OCI-LY1 (cell line): ENCODE measurements around the gene TRAPPC12.
"Not testable (repeated sequence)": the region's sequence is repeated elsewhere in the genome, so short reads cannot be mapped to it uniquely, and the experiment has no call there.

Experiments used
- H2AFZ ChIP-seq: fragments of 200-600 bp; sonication (generic), shearing (Covaris generic); 2 replicates; pipeline ENCODE4 v1.6.0; 2014; ENCODE audit warnings: antibody characterized with exemption, mild to moderate bottlenecking, low read length
- H3F3A ChIP-seq: fragments of 200-600 bp; sonication (generic), shearing (Covaris generic); 2 replicates; pipeline ENCODE4 v1.6.0; 2014; ENCODE audit warnings: mild to moderate bottlenecking, antibody characterized with exemption, low read length, moderate library complexity; ENCODE audit not compliant: insufficient read depth
- H3K27ac ChIP-seq: fragments of 200-600 bp; sonication (generic); 2 replicates; pipeline ENCODE4 v1.5.1; 2014; ENCODE audit warnings: low read length, mixed run types, mild to moderate bottlenecking, low read depth; ENCODE audit not compliant: poor library complexity, severe bottlenecking
- H3K27me3 ChIP-seq: fragments of 200-600 bp; sonication (generic); 2 replicates; pipeline ENCODE4 v1.6.0; 2014; ENCODE audit warnings: antibody characterized with exemption, mild to moderate bottlenecking, low read length, moderate library complexity; ENCODE audit not compliant: insufficient read depth
- H3K36me3 ChIP-seq: fragments of 200-600 bp; sonication (generic); 2 replicates; pipeline ENCODE4 v1.6.1; 2014; ENCODE audit warnings: mild to moderate bottlenecking, antibody characterized with exemption, low read length, moderate library complexity, mixed read lengths; ENCODE audit not compliant: insufficient read depth
- H3K4me1 ChIP-seq: fragments of 200-600 bp; sonication (generic); 2 replicates; pipeline ENCODE4 v1.5.1; 2014; ENCODE audit warnings: mild to moderate bottlenecking, low read length, moderate library complexity; ENCODE audit not compliant: insufficient read depth, severe bottlenecking
- H3K4me2 ChIP-seq: fragments of 200-600 bp; sonication (generic), shearing (Covaris generic); 2 replicates; pipeline ENCODE4 v1.6.1; 2014; ENCODE audit warnings: low read length
- H3K4me3 ChIP-seq: fragments of 200-600 bp; sonication (generic); 2 replicates; pipeline ENCODE4 v1.5.1; 2014; ENCODE audit warnings: low read length, low read depth, mild to moderate bottlenecking, mixed read lengths; ENCODE audit not compliant: poor library complexity, severe bottlenecking
- H3K79me2 ChIP-seq: fragments of 200-600 bp; shearing (Covaris generic); 2 replicates; pipeline ENCODE4 v1.6.1; 2016; ENCODE audit warnings: mixed run types, low read length, mixed read lengths; ENCODE audit not compliant: insufficient read depth
- H3K9ac ChIP-seq: fragments of 200-600 bp; sonication (generic), shearing (Covaris generic); 2 replicates; pipeline ENCODE4 v1.6.1; 2014; ENCODE audit warnings: mild to moderate bottlenecking, low read length, mixed read lengths
- H3K9me2 ChIP-seq: fragments of 200-600 bp; sonication (generic), shearing (Covaris generic); 2 replicates; pipeline ENCODE4 v1.6.1; 2014; ENCODE audit warnings: low read depth, mild to moderate bottlenecking, low read length, mixed read lengths
- H3K9me3 ChIP-seq: fragments of 200-600 bp; shearing (Covaris generic); 2 replicates; pipeline ENCODE4 v1.6.1; 2014; ENCODE audit warnings: low read length, mixed read lengths
- H4K20me1 ChIP-seq: fragments of 200-600 bp; sonication (generic), shearing (Covaris generic); 2 replicates; pipeline ENCODE4 v1.6.0; 2016; ENCODE audit warnings: mild to moderate bottlenecking, low read length; ENCODE audit not compliant: insufficient read depth
- CTCF ChIP-seq: fragments of 200-600 bp; sonication (generic), shearing (Covaris generic); IDR thresholded peaks from 2 replicates; pipeline ENCODE4 v1.5.1; 2017; ENCODE audit warnings: mild to moderate bottlenecking, antibody characterized with exemption, low read length, moderate library complexity, mixed read lengths
- EZH2 ChIP-seq: fragments of 200-600 bp; sonication (generic), shearing (Covaris generic); IDR thresholded peaks from 2 replicates; pipeline ENCODE4 v1.8.0; 2017; ENCODE audit warnings: borderline replicate concordance, mixed run types, mild to moderate bottlenecking, antibody characterized with exemption, low read length, moderate library complexity, mixed read lengths

The TRAPPC12 gene

GRCh38 chr2:3492951-3493614 is 113.6 kb downstream of the TRAPPC12 start:
- Histone ChIP-seq H3K4me3 (no peak overlapping the region), H3F3A (no peaks in the 10 kb centered on the region), H3K36me3 (peaks cover 29% of the 10 kb centered on the region), H3K9ac (no peak overlapping the region), H3K4me1 (peaks cover 37% of the 10 kb centered on the region), H4K20me1 (no peaks in the 10 kb centered on the region), H3K9me3 (no peaks in the 10 kb centered on the region), H2AFZ (no peak overlapping the region), H3K27me3 (no peaks in the 10 kb centered on the region), H3K79me2 (no peaks in the 10 kb centered on the region), H3K27ac (no peak overlapping the region), H3K9me2 (no peaks in the 10 kb centered on the region), H3K4me2 (no peak overlapping the region)
- TF ChIP-seq EZH2 (no peak), CTCF (no peak)

DNA sequence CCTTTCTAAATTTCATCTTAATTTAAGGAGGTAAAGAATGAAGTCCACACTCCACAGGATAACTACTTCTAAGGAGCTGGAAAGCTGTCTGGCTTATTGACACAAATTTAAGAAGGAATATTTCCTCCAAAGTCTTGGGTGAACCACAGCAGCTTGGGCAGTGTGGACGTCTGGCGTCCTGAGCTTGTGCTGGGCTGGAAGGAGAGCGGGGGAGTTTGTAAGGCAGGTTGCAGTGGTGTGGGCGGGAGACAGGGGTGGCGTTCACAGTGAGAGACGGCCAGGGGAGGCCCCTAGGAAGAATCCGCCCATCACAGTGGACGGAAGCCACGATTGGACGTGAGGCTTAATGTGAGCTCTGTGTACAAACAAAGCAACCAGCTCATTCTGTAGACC is 114.1 kb downstream of the TRAPPC12 start:
- H3K4me2 ChIP-seq: no peak overlapping the region
- H3K79me2 ChIP-seq: no peaks in the 10 kb centered on the region
- H3K27me3 ChIP-seq: no peaks in the 10 kb centered on the region
- H3K9me2 ChIP-seq: no peaks in the 10 kb centered on the region
- no peak overlapping the region for H3K4me3 ChIP-seq
- H3K9ac ChIP-seq: no peak overlapping the region
- no peak for TF ChIP-seq EZH2
- no peak for TF ChIP-seq CTCF
- no peak overlapping the region for H3K27ac ChIP-seq
- no peaks in the 10 kb centered on the region for H4K20me1 ChIP-seq
- H3F3A ChIP-seq: no peaks in the 10 kb centered on the region
- peaks cover 31% of the 10 kb centered on the region for H3K4me1 ChIP-seq
- no peak overlapping the region for H2AFZ ChIP-seq
- H3K36me3 ChIP-seq: peaks cover 34% of the 10 kb centered on the region
- H3K9me3 ChIP-seq: no peaks in the 10 kb centered on the region

DNA sequence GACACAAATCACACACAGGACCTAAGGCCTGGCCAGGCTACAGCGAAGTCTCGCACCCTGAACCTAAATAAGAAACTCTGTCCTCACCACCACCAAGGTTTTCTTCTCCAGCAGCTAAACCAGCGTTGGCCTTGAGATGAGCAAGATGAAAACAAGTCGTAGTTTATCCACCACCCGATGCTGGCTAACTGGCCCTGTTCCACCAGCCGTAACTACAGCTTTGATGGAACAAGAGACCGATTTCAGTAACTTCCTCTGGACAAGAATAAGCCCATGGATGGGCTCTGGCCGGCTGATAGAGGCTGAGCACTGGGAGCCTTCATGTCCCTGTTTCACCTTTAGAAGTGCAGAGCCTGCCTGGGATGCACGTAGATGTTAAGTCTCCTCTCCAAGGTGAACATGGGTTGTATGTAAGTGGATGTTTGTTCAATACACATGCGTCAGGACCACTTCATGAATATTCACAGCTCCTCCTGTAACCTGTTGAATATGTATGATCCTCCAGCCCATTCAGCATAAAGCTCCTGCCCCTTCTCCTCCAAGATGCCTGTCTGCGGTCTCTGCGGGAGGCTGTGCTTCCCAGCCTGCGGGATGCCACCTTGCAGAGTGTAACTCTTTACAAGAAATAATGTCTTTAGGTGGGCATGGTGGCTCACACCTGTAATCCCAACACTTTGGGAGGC is 115.6 kb downstream of the TRAPPC12 start:
- no peak for TF ChIP-seq EZH2
- no peak for TF ChIP-seq CTCF
- H3K36me3 ChIP-seq: peaks cover 48% of the 10 kb centered on the region
- no peak overlapping the region for H3K27ac ChIP-seq

GRCh38 chr2:3496708-3497080 is 117.2 kb downstream of the TRAPPC12 start:
- not testable (repeated sequence) for H3K27me3 ChIP-seq, H3K4me3 ChIP-seq, H2AFZ ChIP-seq, H3K79me2 ChIP-seq, H3K9me2 ChIP-seq, H3K9ac ChIP-seq, H3K9me3 ChIP-seq, H3K4me2 ChIP-seq, H4K20me1 ChIP-seq, H3K4me1 ChIP-seq, H3K27ac ChIP-seq, H3F3A ChIP-seq
- peaks cover 61% of the 10 kb centered on the region for H3K36me3 ChIP-seq

More for the DNA sequence above, 115.6 kb downstream of the TRAPPC12 start:
- Histone ChIP-seq H3K4me1 (peaks cover 16% of the 10 kb centered on the region), H4K20me1 (no peaks in the 10 kb centered on the region), H2AFZ (no peak overlapping the region), H3K9me2 (no peaks in the 10 kb centered on the region), H3F3A (no peaks in the 10 kb centered on the region), H3K4me3 (no peak overlapping the region), H3K9ac (no peak overlapping the region), H3K79me2 (no peaks in the 10 kb centered on the region), H3K9me3 (no peaks in the 10 kb centered on the region), H3K4me2 (no peak overlapping the region), H3K27me3 (no peaks in the 10 kb centered on the region)
